Measurements from ENCODE around the gene MACF1. TPM values are rescaled to one million over a fixed set of nuclear protein-coding genes. Genes with fewer than 3 reads are reported as not detected.

The MACF1 gene
- total RNA-seq, 4 donors from 2014 or later, result 78.7 to 139 (median 113) TPM

GRCh38 chr1:39236971-39237370 is 32.5 kb downstream of the MACF1 start:
- in situ Hi-C loops (cut with MboI; ENCODE audit: low sequenced_read_pairs in 4 of 4), result no loop called here
- Histone ChIP-seq H3K9me3 (no peaks in the 10 kb centered on the region), H3K4me3 (no peak overlapping the region), H3K27me3 (no peaks in the 10 kb centered on the region), H3K27ac (no peak overlapping the region), H3K4me1 (no peaks in the 10 kb centered on the region), H3K36me3 (peaks cover 0 to 5% of the 10 kb centered on the region in 2 donors)
- DNase-seq (no peak), ATAC-seq (no peak)
- no peak for TF ChIP-seq POLR2A (IDR thresholded peaks at IDR 0.05)
- TF ChIP-seq, protein P1, sequence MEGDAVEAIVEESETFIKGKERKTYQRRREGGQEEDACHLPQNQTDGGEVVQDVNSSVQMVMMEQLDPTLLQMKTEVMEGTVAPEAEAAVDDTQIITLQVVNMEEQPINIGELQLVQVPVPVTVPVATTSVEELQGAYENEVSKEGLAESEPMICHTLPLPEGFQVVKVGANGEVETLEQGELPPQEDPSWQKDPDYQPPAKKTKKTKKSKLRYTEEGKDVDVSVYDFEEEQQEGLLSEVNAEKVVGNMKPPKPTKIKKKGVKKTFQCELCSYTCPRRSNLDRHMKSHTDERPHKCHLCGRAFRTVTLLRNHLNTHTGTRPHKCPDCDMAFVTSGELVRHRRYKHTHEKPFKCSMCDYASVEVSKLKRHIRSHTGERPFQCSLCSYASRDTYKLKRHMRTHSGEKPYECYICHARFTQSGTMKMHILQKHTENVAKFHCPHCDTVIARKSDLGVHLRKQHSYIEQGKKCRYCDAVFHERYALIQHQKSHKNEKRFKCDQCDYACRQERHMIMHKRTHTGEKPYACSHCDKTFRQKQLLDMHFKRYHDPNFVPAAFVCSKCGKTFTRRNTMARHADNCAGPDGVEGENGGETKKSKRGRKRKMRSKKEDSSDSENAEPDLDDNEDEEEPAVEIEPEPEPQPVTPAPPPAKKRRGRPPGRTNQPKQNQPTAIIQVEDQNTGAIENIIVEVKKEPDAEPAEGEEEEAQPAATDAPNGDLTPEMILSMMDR (IDR thresholded peaks at IDR 0.05 in 4 of 5, conservative IDR thresholded peaks at IDR 0.05 in 1 of 5), result no peak
- intact Hi-C loops (cut with DNase I; ENCODE audit: low total_unique reads), result no loop called here

- Histone ChIP-seq H3K4me1 (no peaks in the 10 kb centered on the region), H3K4me3 (no peak overlapping the region), H3K27ac (no peak overlapping the region), H3K36me3 (no peaks in the 10 kb centered on the region), H3K9me3 (no peaks in the 10 kb centered on the region), H3K27me3 (no peaks in the 10 kb centered on the region)
- in situ Hi-C loops (cut with MboI; ENCODE audit: low sequenced_read_pairs in 4 of 4) (no loop called here), intact Hi-C loops (cut with DNase I; ENCODE audit: low total_unique reads) (no loop called here)
- DNase-seq (no peak), ATAC-seq (no peak)
- TF ChIP-seq POLR2A (IDR thresholded peaks at IDR 0.05), result no peak
- TF ChIP-seq, protein P1 (IDR thresholded peaks at IDR 0.05 in 4 of 5, conservative IDR thresholded peaks at IDR 0.05 in 1 of 5), result no peak
Observed at GRCh38 chr1:39238476-39238875, 34.0 kb downstream of the MACF1 start.

DNA sequence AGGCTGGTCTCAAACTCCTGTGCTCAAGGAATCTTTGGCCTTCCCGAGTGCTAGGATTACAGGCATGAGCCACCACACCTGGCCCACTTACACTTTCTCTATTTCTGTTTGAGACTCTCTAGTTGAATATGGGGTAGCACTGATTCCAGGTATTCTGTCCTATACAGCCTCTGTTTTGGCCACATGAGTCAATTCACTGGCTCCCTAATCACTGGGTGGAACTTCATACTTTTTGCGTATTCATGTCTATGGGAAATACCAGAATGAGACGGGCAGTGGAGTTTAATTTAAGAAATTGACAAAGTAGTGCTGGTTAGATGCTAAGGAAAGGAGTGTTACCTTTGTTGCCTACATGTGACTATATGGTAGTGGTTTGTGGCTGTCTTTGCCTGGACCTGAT is 35.5 kb downstream of the MACF1 start:
- DNase-seq, result no peak
- no peaks in the 10 kb centered on the region for H3K36me3 ChIP-seq
- intact Hi-C loops (cut with DNase I; ENCODE audit: low total_unique reads) (no loop called here), in situ Hi-C loops (cut with MboI; ENCODE audit: low sequenced_read_pairs in 4 of 4) (no loop called here)
- no peaks in the 10 kb centered on the region for H3K9me3 ChIP-seq
- H3K27ac ChIP-seq, result no peak overlapping the region
- ATAC-seq, result no peak
- no peaks in the 10 kb centered on the region for H3K27me3 ChIP-seq
- H3K4me1 ChIP-seq, result no peaks in the 10 kb centered on the region
- H3K4me3 ChIP-seq, result no peak overlapping the region
- no peak for TF ChIP-seq POLR2A (IDR thresholded peaks at IDR 0.05)
- TF ChIP-seq, protein P1 (IDR thresholded peaks at IDR 0.05 in 4 of 5, conservative IDR thresholded peaks at IDR 0.05 in 1 of 5), result no peak

DNA sequence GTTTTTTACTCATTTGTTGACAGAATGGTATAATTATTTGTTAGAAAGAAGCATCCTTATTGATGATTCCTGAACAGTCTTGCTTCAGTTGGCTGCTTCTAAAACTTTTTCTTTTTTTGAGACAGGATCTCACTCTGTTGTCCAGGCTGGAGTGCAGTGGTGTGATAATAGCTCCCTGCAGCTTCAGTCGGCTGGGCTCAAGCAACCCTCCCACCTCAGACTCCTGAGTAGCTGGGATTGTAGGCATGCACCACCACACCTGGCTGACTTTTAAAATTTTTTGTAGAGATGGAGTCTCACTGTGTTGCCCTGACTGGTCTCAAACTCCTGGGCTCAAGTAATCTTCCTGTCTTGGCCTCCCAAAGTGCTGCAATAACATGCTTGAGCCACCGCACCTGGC is 38.8 kb downstream of the MACF1 start:
- no peak for DNase-seq

More for the DNA sequence above, 38.8 kb downstream of the MACF1 start:
- Histone ChIP-seq H3K9me3 (no peaks in the 10 kb centered on the region), H3K27me3 (no peaks in the 10 kb centered on the region), H3K36me3 (no peaks in the 10 kb centered on the region), H3K4me1 (no peaks in the 10 kb centered on the region), H3K27ac (no peak overlapping the region), H3K4me3 (no peak overlapping the region)
- ATAC-seq, result no peak
- intact Hi-C loops (cut with DNase I; ENCODE audit: low total_unique reads), result no loop called here
- TF ChIP-seq, protein P1 (IDR thresholded peaks at IDR 0.05 in 4 of 5, conservative IDR thresholded peaks at IDR 0.05 in 1 of 5), result no peak
- no peak for TF ChIP-seq POLR2A (IDR thresholded peaks at IDR 0.05)
- in situ Hi-C loops (cut with MboI; ENCODE audit: low sequenced_read_pairs in 4 of 4), result no loop called here

Measured in gastrocnemius medialis (tissue), 4 donors.